Caki2 (cell line): Measurements from ENCODE around the gene ZNF770. TPM values are rescaled to one million over a fixed set of nuclear protein-coding genes. Genes with fewer than 3 reads are reported as not detected.

Source experiments
- total RNA-seq: library from RNA; depleted of rRNA; stranded (reverse); fragments of >200 nt; shearing (Covaris generic); gene quantifications from 2 replicates; pipeline ENCODE4 v1.2.3, GENCODE V29; 2014; ENCODE audit warnings: low replicate concordance; rRNA removed

The ZNF770 gene
- total RNA-seq, 1 experiment from 2014 or later: 11.5 TPM

Other genes starting within 250 kb of the ZNF770 start
- gene GJD2, start 233.3 kb downstream of the ZNF770 start, total RNA-seq: not detected in 2 replicates
- not detected in 2 replicates for gene ACTC1, start 192.7 kb downstream of the ZNF770 start, total RNA-seq
- 9.5 and 11.9 TPM in 2 replicates for gene AQR, start 18.5 kb downstream of the ZNF770 start, total RNA-seq
- gene NANOGP8, start 97.0 kb upstream of the ZNF770 start, total RNA-seq: not detected in 2 replicates